Activated CD4-positive, alpha-beta memory T cell treated with anti-CD3 and anti-CD28 coated beads, Interleukin-2, amount 10 ng/mL, durations not matched to agents 7 days and 5 days (primary cell): ENCODE measurements around the gene KIF23. TPM values are rescaled to one million over a fixed set of nuclear protein-coding genes. Genes with fewer than 3 reads are reported as not detected.
A peak's percentile ranks its signal among the peaks of the same experiment; 100 is the strongest.
"Not testable (repeated sequence)": the region's sequence is repeated elsewhere in the genome, so short reads cannot be mapped to it uniquely, and the experiment has no call there.

ENCODE experiments used
- CTCF ChIA-PET: fragments of 350-600 bp; sonication (Branson Sonifier 250); formaldehyde crosslinking; loops from one replicate; lab custom pipeline; 2021; ENCODE audit warnings: antibody characterized with exemption, inconsistent platforms; lab: Charles Lee
- POLR2A ChIA-PET: fragments of 350-600 bp; sonication (Branson Sonifier 250); formaldehyde crosslinking; loops from one replicate; lab custom pipeline; 2021; ENCODE audit warnings: antibody characterized with exemption; lab: Charles Lee
- DNase-seq: peaks from one replicate; pipeline ENCODE4 v3.0.0-alpha.2; 2020
- H3K27ac Mint-ChIP-seq: one replicate; pipeline ENCODE4 v1.8.0; 2021; ENCODE audit warnings: mild to moderate bottlenecking, mixed read lengths
- H3K27me3 Mint-ChIP-seq: one replicate; pipeline ENCODE4 v1.8.0; 2021; ENCODE audit warnings: mixed read lengths
- H3K36me3 Mint-ChIP-seq: one replicate; pipeline ENCODE4 v1.8.0; 2021; ENCODE audit warnings: low read depth, mixed read lengths
- H3K4me1 Mint-ChIP-seq: one replicate; pipeline ENCODE4 v1.8.0; 2021; ENCODE audit warnings: mixed read lengths
- H3K4me3 Mint-ChIP-seq: one replicate; pipeline ENCODE4 v1.8.0; 2021; ENCODE audit warnings: mild to moderate bottlenecking, mixed read lengths
- H3K9me3 Mint-ChIP-seq: one replicate; pipeline ENCODE4 v1.8.0; 2021; ENCODE audit warnings: mixed read lengths
- total RNA-seq, 2 experiments: library from RNA; stranded (reverse); gene quantifications; one replicate each; pipeline ENCODE4 v1.2.3, GENCODE V29; 2021

Gene KIF23
- total RNA-seq, 2 experiments from 2014 or later = 55.7 to 60.8 TPM

GRCh38 chr15:69450221-69450620 lies 36.1 kb downstream of the KIF23 start:
- CTCF ChIA-PET = interaction anchor here (2.4 to 3.3 kb wide), 2 partner anchors 12 to 18 kb away, joined by 9 to 16 read pairs; no protein-coding TSS in a partner anchor
- POLR2A ChIA-PET = interaction anchor here (1.0 to 6.0 kb wide), 5 partner anchors 11 to 1053 kb away, joined by 3 to 115 read pairs (median 25); no protein-coding TSS in a partner anchor
- Mint-ChIP-seq H3K4me1 (peaks cover 32% of the 10 kb centered on the region), H3K36me3 (peaks cover 50% of the 10 kb centered on the region)
- H3K27ac Mint-ChIP-seq, H3K4me3 Mint-ChIP-seq, H3K9me3 Mint-ChIP-seq, DNase-seq, H3K27me3 Mint-ChIP-seq: not testable (repeated sequence)

- peak overlapping the region; percentile 97 for H3K27ac Mint-ChIP-seq
- no peaks in the 10 kb centered on the region for H3K27me3 Mint-ChIP-seq
- no peak for DNase-seq
- POLR2A ChIA-PET = interaction anchor here (1.2 to 6.0 kb wide), 12 partner anchors 8 to 1052 kb away, joined by 3 to 141 read pairs (median 28); partner anchors contain the start of genes GLCE, KIF23 and TLE3
- peaks cover 40% of the 10 kb centered on the region for H3K4me1 Mint-ChIP-seq
- H3K4me3 Mint-ChIP-seq = peak overlapping the region; percentile 90
- peaks cover 50% of the 10 kb centered on the region for H3K36me3 Mint-ChIP-seq
- CTCF ChIA-PET = interaction anchor here (0.7 to 4.5 kb wide), 6 partner anchors 11 to 34 kb away, joined by 3 to 88 read pairs (median 6); no protein-coding TSS in a partner anchor
- H3K9me3 Mint-ChIP-seq = no peaks in the 10 kb centered on the region
Measured at GRCh38 chr15:69450968-69451695, 37.0 kb downstream of the KIF23 start.

- Mint-ChIP-seq H3K9me3 (no peaks in the 10 kb centered on the region), H3K36me3 (peaks cover 49% of the 10 kb centered on the region), H3K27me3 (no peaks in the 10 kb centered on the region), H3K27ac (peak overlapping the region; percentile 97), H3K4me1 (peaks cover 42% of the 10 kb centered on the region), H3K4me3 (peak overlapping the region; percentile 90)
- CTCF ChIA-PET = interaction anchor here (0.8 to 4.5 kb wide), 7 partner anchors 10 to 21 kb away, joined by 3 to 88 read pairs (median 6); no protein-coding TSS in a partner anchor
- no peak for DNase-seq
- POLR2A ChIA-PET = interaction anchor here (0.9 to 6.0 kb wide), 20 partner anchors 9 to 1051 kb away, joined by 3 to 141 read pairs (median 6); partner anchors contain the start of genes GLCE, KIF23 and TLE3
Measured at GRCh38 chr15:69451951-69452691, 38.0 kb downstream of the KIF23 start.

GRCh38 chr15:69452692-69453521 lies 38.8 kb downstream of the KIF23 start, which contains the start of gene RPLP1:
Gene RPLP1 (plus strand): TSS chr15:69452818. CDS start chr15:69452949, 131 bp downstream.
- Mint-ChIP-seq H3K27me3 (no peaks in the 10 kb centered on the region), H3K36me3 (peaks cover 51% of the 10 kb centered on the region), H3K27ac (peak within 1 kb of the TSS; percentile 97), H3K4me1 (peaks cover 42% of the 10 kb centered on the region), H3K4me3 (peak within 1 kb of the TSS; percentile 90), H3K9me3 (no peaks in the 10 kb centered on the region)
- peak; percentile 96 for DNase-seq
- POLR2A ChIA-PET = interaction anchor here (0.6 to 6.0 kb wide), 23 partner anchors 8 to 1056 kb away, joined by 3 to 141 read pairs (median 5); partner anchors contain the start of genes GLCE, KIF23 and TLE3
- CTCF ChIA-PET = interaction anchor here (1.2 to 4.5 kb wide), 5 partner anchors 9 to 22 kb away, joined by 3 to 88 read pairs (median 6); no protein-coding TSS in a partner anchor

GRCh38 chr15:69454953-69455352 lies 40.8 kb downstream of the KIF23 start:
- H3K4me3 Mint-ChIP-seq = peak overlapping the region; percentile 90
- CTCF ChIA-PET = interaction anchor here (0.6 to 4.5 kb wide), 6 partner anchors 7 to 1012 kb away, joined by 3 to 88 read pairs (median 4); no protein-coding TSS in a partner anchor
- DNase-seq = no peak
- H3K27ac Mint-ChIP-seq = no peak overlapping the region
- POLR2A ChIA-PET = interaction anchor here (4.0 to 6.0 kb wide), 5 partner anchors 8 to 40 kb away, joined by 32 to 141 read pairs (median 115); partner anchors contain the start of gene KIF23
- peaks cover 46% of the 10 kb centered on the region for H3K36me3 Mint-ChIP-seq
- no peaks in the 10 kb centered on the region for H3K9me3 Mint-ChIP-seq
- H3K4me1 Mint-ChIP-seq = peaks cover 44% of the 10 kb centered on the region
- H3K27me3 Mint-ChIP-seq = no peaks in the 10 kb centered on the region

GRCh38 chr15:69456208-69457166 lies 42.3 kb downstream of the KIF23 start:
- H3K27ac Mint-ChIP-seq = peak overlapping the region; percentile 8
- POLR2A ChIA-PET = interaction anchor here (0.5 to 6.0 kb wide), 6 partner anchors 7 to 42 kb away, joined by 3 to 141 read pairs (median 5); partner anchors contain the start of gene KIF23
- H3K9me3 Mint-ChIP-seq = no peaks in the 10 kb centered on the region
- CTCF ChIA-PET = interaction anchor here (1.4 kb wide), 1 partner anchor 9 kb away, joined by 3 read pairs; no protein-coding TSS in a partner anchor
- no peak overlapping the region for H3K4me3 Mint-ChIP-seq
- peaks cover 38% of the 10 kb centered on the region for H3K4me1 Mint-ChIP-seq
- H3K27me3 Mint-ChIP-seq = no peaks in the 10 kb centered on the region
- H3K36me3 Mint-ChIP-seq = peaks cover 46% of the 10 kb centered on the region
- no peak for DNase-seq

- Mint-ChIP-seq H3K4me3 (no peak overlapping the region), H3K36me3 (peaks cover 46% of the 10 kb centered on the region), H3K27ac (no peak overlapping the region), H3K4me1 (peaks cover 38% of the 10 kb centered on the region), H3K9me3 (no peaks in the 10 kb centered on the region), H3K27me3 (no peaks in the 10 kb centered on the region)
- CTCF ChIA-PET = interaction anchor here (0.5 to 1.0 kb wide), 2 partner anchors 9 to 24 kb away, joined by 3 read pairs; no protein-coding TSS in a partner anchor
- POLR2A ChIA-PET = interaction anchor here (0.9 to 1.1 kb wide), 3 partner anchors 10 to 42 kb away, joined by 3 to 6 read pairs (median 4); no protein-coding TSS in a partner anchor
- DNase-seq = no peak
Measured at GRCh38 chr15:69457304-69458280, 43.4 kb downstream of the KIF23 start.

GRCh38 chr15:69459066-69459465 lies 44.9 kb downstream of the KIF23 start:
- H3K9me3 Mint-ChIP-seq = no peaks in the 10 kb centered on the region
- H3K27ac Mint-ChIP-seq = no peak overlapping the region
- H3K4me3 Mint-ChIP-seq = no peak overlapping the region
- no peak for DNase-seq
- ChIA-PET CTCF (no interaction called here), POLR2A (no interaction called here)
- no peaks in the 10 kb centered on the region for H3K27me3 Mint-ChIP-seq
- peaks cover 36% of the 10 kb centered on the region for H3K36me3 Mint-ChIP-seq
- peaks cover 45% of the 10 kb centered on the region for H3K4me1 Mint-ChIP-seq

- Mint-ChIP-seq H3K4me3 (no peak overlapping the region), H3K9me3 (no peaks in the 10 kb centered on the region), H3K27ac (no peak overlapping the region), H3K36me3 (peaks cover 22% of the 10 kb centered on the region), H3K27me3 (peaks cover 7% of the 10 kb centered on the region), H3K4me1 (peaks cover 31% of the 10 kb centered on the region)
- POLR2A ChIA-PET = interaction anchor here (5.3 kb wide), 1 partner anchor 7 kb away, joined by 141 read pairs; the partner anchor contains the start of gene RPLP1
- CTCF ChIA-PET = no interaction called here
- no peak for DNase-seq
Measured at GRCh38 chr15:69460481-69460880, 46.3 kb downstream of the KIF23 start.

- no peak for DNase-seq
- CTCF ChIA-PET = interaction anchor here (0.7 to 2.9 kb wide), 21 partner anchors 9 to 1066 kb away, joined by 3 to 88 read pairs (median 5); partner anchors contain the start of genes GLCE, KIF23 and RPLP1
Measured at GRCh38 chr15:69462030-69462492, 47.9 kb downstream of the KIF23 start.

More at GRCh38 chr15:69462030-69462492, 47.9 kb downstream of the KIF23 start:
- no peak overlapping the region for H3K27ac Mint-ChIP-seq
- no peaks in the 10 kb centered on the region for H3K9me3 Mint-ChIP-seq
- peaks cover 26% of the 10 kb centered on the region for H3K4me1 Mint-ChIP-seq
- POLR2A ChIA-PET = interaction anchor here (0.8 to 5.3 kb wide), 10 partner anchors 8 to 1030 kb away, joined by 3 to 141 read pairs (median 4); partner anchors contain the start of gene RPLP1
- peak overlapping the region; percentile 84 for H3K4me3 Mint-ChIP-seq
- H3K27me3 Mint-ChIP-seq = peaks cover 15% of the 10 kb centered on the region
- peaks cover 6% of the 10 kb centered on the region for H3K36me3 Mint-ChIP-seq
